GM10266 (cell line): Measurements from ENCODE around the gene ISG15.

Source experiments
- DNase-seq: peaks from one replicate; pipeline ENCODE4 v3.0.0; 2012; ENCODE audit errors: extremely low spot score
- TF ChIP-seq, protein P1 (sequence below): IDR thresholded peaks from 2 replicates; pipeline ENCODE4 v1.5.1; 2012; ENCODE audit warnings: mild to moderate bottlenecking, low read depth; ENCODE audit not compliant: control insufficient read depth, insufficient read depth; ENCODE audit errors: missing control alignments

ISG15 gene

DNA sequence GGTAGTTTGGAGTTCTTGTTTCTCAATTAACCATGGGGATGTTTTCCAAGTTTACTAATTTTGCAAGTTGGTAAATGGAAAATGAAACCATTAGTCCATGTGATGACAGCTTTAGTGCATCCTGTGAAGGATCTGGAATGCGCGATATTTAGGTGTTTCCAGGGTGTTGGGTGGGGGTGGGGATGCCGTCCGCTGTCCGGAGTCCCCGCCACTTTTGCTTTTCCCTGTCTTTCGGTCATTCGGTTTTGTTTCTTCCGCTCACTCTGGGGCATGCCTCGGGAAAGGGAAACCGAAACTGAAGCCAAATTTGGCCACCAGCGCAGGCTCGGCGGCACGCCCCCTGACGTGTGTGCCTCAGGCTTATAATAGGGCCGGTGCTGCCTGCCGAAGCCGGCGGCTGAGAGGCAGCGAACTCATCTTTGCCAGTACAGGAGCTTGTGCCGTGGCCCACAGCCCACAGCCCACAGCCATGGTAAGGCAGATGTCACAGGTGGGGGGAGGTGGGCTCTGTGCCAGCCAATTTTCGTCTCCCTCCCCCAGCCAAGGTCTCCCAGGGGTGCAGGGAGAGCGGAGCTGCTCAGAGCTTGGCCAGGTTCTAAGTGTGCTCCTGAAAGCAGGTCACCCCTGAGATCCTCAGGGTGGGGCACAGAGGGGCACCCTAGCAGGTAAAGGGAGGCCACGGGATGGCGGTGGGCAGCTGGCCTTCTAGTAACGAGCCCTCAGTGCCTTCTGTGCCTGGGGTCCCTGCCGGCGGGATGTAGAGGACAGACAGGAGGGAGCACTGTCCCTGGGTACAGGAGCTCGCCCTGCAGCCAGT lies at the start of gene ISG15:
ISG15 (plus strand) TSS at position 393 of the 817 bp plus-strand sequence; CDS start at position 470, 77 bp downstream.
- peak; percentile 87 for DNase-seq
- TF ChIP-seq, protein P1, sequence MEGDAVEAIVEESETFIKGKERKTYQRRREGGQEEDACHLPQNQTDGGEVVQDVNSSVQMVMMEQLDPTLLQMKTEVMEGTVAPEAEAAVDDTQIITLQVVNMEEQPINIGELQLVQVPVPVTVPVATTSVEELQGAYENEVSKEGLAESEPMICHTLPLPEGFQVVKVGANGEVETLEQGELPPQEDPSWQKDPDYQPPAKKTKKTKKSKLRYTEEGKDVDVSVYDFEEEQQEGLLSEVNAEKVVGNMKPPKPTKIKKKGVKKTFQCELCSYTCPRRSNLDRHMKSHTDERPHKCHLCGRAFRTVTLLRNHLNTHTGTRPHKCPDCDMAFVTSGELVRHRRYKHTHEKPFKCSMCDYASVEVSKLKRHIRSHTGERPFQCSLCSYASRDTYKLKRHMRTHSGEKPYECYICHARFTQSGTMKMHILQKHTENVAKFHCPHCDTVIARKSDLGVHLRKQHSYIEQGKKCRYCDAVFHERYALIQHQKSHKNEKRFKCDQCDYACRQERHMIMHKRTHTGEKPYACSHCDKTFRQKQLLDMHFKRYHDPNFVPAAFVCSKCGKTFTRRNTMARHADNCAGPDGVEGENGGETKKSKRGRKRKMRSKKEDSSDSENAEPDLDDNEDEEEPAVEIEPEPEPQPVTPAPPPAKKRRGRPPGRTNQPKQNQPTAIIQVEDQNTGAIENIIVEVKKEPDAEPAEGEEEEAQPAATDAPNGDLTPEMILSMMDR = no peak

DNA sequence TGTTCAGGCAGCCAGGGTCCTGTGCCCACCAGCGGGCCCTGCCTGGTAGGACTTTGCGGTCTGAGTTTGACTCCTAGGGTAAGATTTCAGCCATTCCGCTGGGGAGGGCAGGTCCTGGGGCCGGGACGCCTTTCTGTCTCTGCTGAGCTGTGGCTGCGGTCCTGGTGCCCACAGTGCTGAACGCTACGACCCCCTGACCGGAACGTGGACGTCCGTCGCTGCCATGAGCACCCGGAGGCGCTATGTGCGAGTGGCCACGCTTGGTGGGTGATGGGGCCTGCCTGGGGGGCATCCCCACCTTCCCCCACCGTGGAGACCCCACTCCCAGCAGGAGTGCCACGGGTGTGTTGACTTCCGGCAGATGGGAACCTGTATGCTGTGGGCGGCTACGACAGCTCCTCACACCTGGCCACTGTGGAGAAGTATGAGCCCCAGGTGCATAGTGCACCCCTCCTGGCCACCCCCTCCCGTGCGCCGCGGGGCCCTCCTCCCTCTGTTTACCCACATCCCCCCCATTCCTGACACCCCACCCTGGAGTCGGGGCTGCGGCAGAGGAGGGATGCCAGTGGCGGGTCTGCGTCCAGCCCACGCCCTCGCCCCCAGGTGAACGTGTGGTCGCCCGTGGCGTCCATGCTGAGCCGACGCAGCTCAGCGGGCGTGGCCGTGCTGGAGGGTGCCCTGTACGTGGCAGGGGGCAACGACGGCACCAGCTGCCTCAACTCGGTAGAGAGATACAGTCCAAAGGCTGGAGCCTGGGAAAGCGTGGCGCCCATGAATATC lies 49.4 kb upstream of the ISG15 start:
- DNase-seq = no peak
- TF ChIP-seq, protein P1 = no peak

DNA sequence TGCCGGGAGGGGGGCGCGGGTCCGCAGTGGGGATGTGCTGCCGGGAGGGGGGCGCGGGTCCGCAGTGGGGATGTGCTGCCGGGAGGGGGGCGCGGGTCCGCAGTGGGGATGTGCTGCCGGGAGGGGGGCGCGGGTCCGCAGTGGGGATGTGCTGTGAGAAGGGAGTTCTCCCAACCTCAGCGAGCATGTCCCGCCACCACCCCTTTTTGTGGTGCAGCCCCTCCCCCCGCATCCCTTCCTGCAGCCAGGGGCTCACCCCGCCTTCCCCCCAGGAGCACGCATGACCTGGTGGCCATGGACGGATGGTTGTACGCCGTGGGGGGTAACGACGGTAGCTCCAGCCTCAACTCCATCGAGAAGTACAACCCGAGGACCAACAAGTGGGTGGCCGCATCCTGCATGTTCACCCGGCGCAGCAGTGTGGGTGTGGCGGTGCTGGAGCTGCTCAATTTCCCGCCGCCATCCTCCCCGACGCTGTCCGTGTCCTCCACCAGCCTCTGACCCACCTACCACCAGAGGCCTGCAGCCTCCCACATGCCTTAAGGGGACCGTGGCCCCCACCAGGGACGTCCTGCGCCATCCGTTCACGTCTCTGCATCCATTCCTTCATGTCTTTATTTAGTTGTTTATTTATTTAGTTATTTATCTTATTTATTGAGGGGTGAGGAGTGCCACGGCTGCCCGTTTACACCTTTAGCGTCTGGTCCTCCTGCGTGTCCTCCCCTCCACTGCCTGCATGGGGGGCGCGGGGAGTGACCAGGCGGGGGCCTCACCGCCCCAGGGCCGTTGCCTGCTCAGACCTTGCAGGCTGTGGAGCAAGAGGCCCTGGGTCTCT lies 48.4 kb upstream of the ISG15 start:
- no peak for DNase-seq
- TF ChIP-seq, protein P1 = no peak

DNA sequence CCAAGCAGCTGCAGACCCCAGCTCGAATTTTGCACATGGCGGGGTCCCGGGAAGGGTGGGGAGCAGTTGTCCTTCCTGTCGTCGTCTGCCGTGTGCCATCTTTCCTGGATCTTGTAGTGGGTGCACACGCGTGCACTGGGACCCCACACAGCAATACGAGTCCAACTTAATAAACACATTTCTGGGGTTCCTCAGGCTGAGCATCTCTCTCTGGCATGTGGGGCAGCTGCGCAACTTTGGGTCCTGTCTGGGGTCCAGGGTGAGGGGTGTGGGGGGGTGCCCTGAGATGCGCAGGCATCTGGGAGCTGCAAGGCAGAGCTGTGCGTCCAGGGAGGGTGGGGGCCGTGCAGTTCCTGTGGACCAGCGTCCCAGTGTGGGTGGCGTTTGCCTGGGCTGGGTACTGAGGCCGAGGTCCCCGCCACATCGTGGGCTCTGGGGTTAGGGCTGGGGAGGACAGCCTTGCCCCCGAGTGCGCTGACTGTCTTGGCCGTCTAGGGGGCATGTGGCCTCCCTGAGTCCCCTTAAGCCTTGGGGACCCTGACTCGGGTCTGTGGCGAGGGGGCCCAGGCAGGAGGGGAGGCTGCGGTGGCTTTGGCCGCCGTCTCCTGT lies 47.7 kb upstream of the ISG15 start:
- TF ChIP-seq, protein P1 = no peak
- no peak for DNase-seq

DNA sequence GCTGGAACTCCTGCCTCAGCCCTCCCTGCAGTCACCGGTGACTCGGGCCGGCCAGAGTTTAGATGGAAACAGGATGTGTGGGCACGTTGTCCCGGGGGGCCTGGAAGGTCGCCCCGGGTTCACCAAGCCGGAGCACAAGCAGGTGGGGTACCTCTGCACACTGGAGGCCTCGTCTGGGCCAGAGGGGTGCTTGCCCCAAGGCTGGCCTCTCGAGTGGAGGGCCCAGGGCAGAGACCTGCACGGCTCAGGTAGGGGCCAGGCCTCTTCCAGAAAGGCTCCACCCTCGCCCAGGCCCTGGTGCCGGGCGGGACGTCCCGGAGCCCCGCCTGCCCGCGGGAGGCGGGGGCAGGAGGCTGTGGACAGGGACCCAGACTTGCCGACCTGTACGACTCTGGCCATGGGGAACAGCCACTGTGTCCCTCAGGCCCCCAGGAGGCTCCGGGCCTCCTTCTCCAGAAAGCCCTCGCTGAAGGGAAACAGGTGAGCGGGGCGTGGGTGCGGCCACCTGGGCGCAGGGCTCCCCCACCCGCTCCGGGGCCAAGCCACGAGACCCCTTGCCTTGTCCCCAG lies 47.1 kb upstream of the ISG15 start, which contains the start of gene PLEKHN1:
PLEKHN1 (plus strand) TSS at position 348 of the 569 bp plus-strand sequence; CDS start at position 398, 50 bp downstream.
- TF ChIP-seq, protein P1 = no peak
- peak; percentile 78 for DNase-seq

GRCh38 chr1:966704-967300 lies 46.5 kb upstream of the ISG15 start:
- DNase-seq = peak; percentile 93
- TF ChIP-seq, protein P1 = no peak
